Urothelium cell line (cell line): ENCODE results near the gene PLCG2.
A peak's percentile ranks its signal among the peaks of the same experiment; 100 is the strongest.
"Not testable (repeated sequence)": the region's sequence is repeated elsewhere in the genome, so short reads cannot be mapped to it uniquely, and the experiment has no call there.

ENCODE experiments used
- DNase-seq: peaks from one replicate; pipeline ENCODE4 v3.0.0; 2011; ENCODE audit warnings: low spot score, mixed read lengths
- FAIRE-seq: peaks from 2 replicates; lab custom pipeline; 2011; peaks lifted over from hg19 to GRCh38; lab: Jason Lieb, UNC

The PLCG2 gene

GRCh38 chr16:81778861-81779535 is at the start of gene PLCG2:
Gene PLCG2 (plus strand): TSS chr16:81779291. CDS start chr16:81785990, 6,699 bp downstream.
- FAIRE-seq (no peak), DNase-seq (peak; percentile 91)

GRCh38 chr16:81729451-81729850 is 49.6 kb upstream of the PLCG2 start:
- DNase-seq (no peak), FAIRE-seq (no peak)

- no peak for FAIRE-seq
- peak; percentile 90 for DNase-seq
Measured at GRCh38 chr16:81730090-81731051, 48.7 kb upstream of the PLCG2 start.

- DNase-seq: no peak
- FAIRE-seq: no peak
Measured at GRCh38 chr16:81731649-81732048, 47.4 kb upstream of the PLCG2 start.

- DNase-seq (no peak), FAIRE-seq (no peak)
Measured at GRCh38 chr16:81732699-81733098, 46.4 kb upstream of the PLCG2 start.

- DNase-seq: no peak
- FAIRE-seq: no peak
Measured at GRCh38 chr16:81733295-81733694, 45.8 kb upstream of the PLCG2 start.

GRCh38 chr16:81734632-81735434 is 44.3 kb upstream of the PLCG2 start:
- FAIRE-seq (no peak), DNase-seq (no peak)

- peak; percentile 89 for DNase-seq
- FAIRE-seq: peak; percentile 56
Measured at GRCh38 chr16:81737885-81738536, 41.1 kb upstream of the PLCG2 start.

- DNase-seq (no peak), FAIRE-seq (no peak)
Measured at GRCh38 chr16:81738783-81739496, 40.2 kb upstream of the PLCG2 start.

GRCh38 chr16:81739503-81739902 is 39.6 kb upstream of the PLCG2 start:
- FAIRE-seq: no peak
- no peak for DNase-seq

GRCh38 chr16:81740169-81740568 is 38.9 kb upstream of the PLCG2 start:
- DNase-seq: no peak
- no peak for FAIRE-seq

- not testable (repeated sequence) for DNase-seq, FAIRE-seq
Measured at GRCh38 chr16:81741430-81741770, 37.7 kb upstream of the PLCG2 start.

- FAIRE-seq (no peak), DNase-seq (no peak)
Measured at GRCh38 chr16:81744385-81744784, 34.7 kb upstream of the PLCG2 start.

- DNase-seq (no peak), FAIRE-seq (no peak)
Measured at GRCh38 chr16:81744911-81745310, 34.2 kb upstream of the PLCG2 start.

- FAIRE-seq (no peak), DNase-seq (peak; percentile 81)
Measured at GRCh38 chr16:81745704-81746558, 33.2 kb upstream of the PLCG2 start.

- FAIRE-seq: no peak
Measured at GRCh38 chr16:81746566-81746965, 32.5 kb upstream of the PLCG2 start.

GRCh38 chr16:81748476-81749198 is 30.5 kb upstream of the PLCG2 start:
- DNase-seq (no peak), FAIRE-seq (no peak)

More at GRCh38 chr16:81746566-81746965, 32.5 kb upstream of the PLCG2 start:
- no peak for DNase-seq

- FAIRE-seq: no peak
Measured at GRCh38 chr16:81752225-81752875, 26.7 kb upstream of the PLCG2 start.

More at GRCh38 chr16:81752225-81752875, 26.7 kb upstream of the PLCG2 start:
- DNase-seq: peak; percentile 38
